Cortex of kidney (tissue), 1 donor: ENCODE data around the gene FOXJ3.

ENCODE experiments used
- DNase-seq: peaks from one replicate; lab custom pipeline; 2025; lab: John Stamatoyannopoulos, UW

The FOXJ3 gene

DNA sequence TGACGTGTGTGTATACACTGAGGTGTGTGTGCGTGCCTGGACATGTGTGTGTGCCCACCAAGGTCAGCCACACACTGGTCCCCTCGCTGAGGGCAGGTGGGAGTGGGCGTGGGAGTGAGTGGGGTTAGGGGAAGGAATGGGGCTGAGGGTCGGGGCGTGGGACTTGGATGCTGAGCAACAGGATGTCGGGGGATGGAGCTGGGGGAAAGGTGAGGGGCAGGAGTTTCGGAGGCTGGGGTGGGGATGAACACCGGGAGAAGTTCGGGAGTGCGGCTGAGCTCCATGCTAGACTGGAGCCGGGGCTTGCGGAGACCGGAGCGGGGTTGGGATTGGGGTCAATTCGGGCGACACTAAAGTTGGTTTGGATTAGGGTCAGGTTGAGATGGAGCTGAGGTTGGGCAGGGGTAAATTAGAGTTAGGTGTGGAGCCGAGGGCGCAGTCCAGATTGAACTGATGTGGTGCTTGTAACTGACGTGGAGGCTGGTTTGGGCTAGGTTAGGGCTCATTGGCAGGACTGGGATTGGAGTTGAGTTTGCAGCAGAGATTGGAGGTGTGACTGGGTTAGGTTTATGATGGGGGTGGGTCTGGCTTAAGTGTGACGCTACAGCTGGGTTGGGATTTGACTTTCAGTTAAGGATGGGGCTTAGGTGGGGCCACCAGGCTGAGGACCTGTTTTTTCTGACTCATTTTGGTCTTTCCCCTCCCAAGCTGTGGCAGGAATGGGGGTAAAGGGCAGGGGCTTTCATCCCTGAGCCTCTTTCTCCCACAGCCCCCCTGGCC is 167.2 kb downstream of the FOXJ3 start:
- DNase-seq = no peak

GRCh38 chr1:42165511-42166210 is 169.4 kb downstream of the FOXJ3 start:
- no peak for DNase-seq

GRCh38 chr1:42164551-42165420 is 170.2 kb downstream of the FOXJ3 start, which contains the start of gene GUCA2A:
GUCA2A (minus strand) TSS chr1:42164745; CDS start chr1:42164712, 33 bp downstream.
- DNase-seq = no peak

DNA sequence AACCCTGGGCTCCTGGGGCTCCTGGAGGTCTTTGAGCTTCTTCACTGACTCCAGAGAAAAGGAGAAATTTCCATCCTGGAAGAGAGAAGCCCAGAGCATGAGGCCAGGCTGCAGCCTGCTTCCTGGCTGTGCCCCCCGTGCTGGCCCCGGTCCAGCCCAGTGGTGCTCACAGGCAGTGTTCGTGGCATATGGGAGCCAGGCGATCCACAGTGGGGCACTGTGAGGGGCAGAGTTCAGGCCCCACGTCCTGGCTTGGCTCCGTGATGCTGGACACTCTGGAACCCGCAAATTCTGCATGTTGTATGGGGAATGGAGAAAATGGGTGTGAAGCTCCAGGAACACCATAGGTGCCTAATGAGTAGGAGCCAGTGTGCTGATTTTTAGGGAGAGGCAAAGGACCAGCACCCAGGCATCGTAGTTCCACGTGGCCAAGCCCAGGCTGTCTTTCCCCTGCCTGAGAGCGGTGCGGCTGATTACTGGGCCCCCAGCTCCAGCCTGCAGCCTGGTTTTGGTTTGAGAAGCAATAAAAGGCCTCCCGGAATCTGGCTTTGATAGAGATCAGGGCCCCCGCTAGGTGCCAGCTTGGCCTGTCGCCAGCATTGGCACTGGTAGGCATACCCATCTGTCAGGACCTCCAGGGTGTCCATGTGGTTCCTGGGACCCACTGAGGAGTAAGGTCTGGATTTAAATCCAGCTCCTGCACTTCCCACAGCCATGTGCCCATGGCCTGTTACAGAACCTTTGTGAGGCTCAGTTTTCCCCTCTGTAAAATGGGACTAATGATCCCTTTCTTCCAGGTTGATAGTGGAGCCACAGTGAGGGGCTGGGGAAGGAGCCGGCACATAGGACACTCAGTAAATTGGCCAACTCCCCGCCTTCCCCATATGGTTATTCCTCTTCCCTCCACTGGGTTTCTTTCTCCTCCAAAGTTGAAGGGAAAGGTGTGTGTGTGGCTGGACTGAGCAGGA is 171.2 kb downstream of the FOXJ3 start:
- DNase-seq = no peak

- no peak for DNase-seq
Observed at GRCh38 chr1:42163114-42163513, 171.9 kb downstream of the FOXJ3 start.

DNA sequence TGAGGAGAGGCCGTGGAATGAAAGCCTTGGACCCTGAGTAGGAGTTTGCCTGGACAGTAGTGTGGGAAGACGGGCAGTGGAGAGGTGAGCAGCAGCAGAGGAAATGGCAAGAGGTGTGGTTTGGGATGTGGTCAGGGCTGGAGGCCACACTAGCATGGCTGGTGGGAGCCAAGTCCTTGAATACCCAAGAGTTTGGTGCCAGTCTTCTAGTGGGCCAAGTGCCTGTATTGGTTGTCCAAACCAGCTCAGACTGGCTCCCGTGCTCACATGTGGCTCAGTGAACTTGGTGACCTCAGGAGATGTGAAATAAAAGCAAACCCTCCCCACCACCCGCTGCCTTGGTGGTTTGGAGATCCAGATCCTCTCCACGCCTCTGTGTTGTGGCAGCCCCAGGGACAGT is 172.9 kb downstream of the FOXJ3 start:
- DNase-seq = no peak

- no peak for DNase-seq
Observed at GRCh38 chr1:42158189-42158588, 176.8 kb downstream of the FOXJ3 start.

- DNase-seq = no peak
Observed at GRCh38 chr1:42157667-42158066, 177.4 kb downstream of the FOXJ3 start.

GRCh38 chr1:42155362-42155761 is 179.7 kb downstream of the FOXJ3 start:
- DNase-seq = no peak

DNA sequence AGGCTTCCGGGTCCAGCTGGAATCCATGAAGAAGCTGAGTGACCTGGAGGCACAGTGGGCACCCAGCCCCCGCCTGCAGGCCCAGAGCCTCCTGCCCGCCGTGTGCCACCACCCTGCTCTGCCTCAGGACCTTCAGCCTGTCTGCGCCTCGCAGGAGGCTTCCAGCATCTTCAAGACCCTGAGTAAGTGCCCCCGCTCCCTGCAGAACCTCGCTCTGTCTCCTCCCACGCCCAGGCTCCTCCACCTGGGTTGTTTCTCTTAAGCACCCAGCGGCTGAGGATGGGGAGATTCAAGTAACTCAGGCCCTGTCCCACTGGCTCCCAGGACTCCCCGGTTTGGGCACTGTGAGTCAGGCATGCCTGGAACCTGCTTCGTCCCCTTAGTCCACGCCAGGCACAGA is 180.3 kb downstream of the FOXJ3 start:
- no peak for DNase-seq

- no peak for DNase-seq
Observed at GRCh38 chr1:42153624-42154023, 181.4 kb downstream of the FOXJ3 start.

DNA sequence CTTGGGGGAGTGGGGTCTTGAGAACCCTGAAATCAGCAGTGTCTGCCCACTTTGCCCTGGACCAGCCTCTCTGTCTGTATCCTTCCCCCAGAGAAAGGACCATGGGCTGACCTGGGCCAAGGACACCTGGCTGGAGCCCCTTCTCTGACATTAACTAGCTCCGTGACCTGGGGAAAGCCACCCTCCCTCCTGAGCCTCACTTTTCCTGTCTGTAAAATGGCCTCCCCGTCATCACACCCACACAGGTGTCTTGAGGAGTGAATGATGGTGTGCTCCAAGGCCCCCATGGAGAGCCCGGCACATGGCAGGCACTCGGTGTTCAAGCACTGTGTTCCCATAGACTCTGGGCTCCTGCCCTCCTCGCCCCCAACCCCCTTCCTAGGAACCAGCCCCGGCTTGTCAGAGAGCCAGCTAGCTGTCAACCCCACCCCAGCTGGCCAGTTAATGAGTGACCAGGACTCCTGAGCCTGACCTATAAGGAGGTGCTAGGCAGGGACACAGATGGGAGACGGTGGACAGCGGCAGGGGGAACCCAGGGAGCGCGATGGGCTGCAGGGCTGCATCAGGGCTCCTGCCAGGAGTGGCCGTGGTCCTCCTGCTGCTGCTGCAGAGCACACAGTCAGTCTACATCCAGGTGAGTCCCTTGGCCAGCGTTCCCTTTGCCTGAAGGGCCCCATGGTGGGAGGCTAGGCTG is 182.0 kb downstream of the FOXJ3 start, which contains the start of gene GUCA2B:
Gene GUCA2B (plus strand): TSS at position 504 of the 694 bp plus-strand sequence. CDS start 41 bp downstream, at position 545.
- no peak for DNase-seq

GRCh38 chr1:42152119-42152518 is 182.9 kb downstream of the FOXJ3 start:
- DNase-seq = no peak

- DNase-seq = no peak
Observed at GRCh38 chr1:42150651-42151050, 184.4 kb downstream of the FOXJ3 start.

DNA sequence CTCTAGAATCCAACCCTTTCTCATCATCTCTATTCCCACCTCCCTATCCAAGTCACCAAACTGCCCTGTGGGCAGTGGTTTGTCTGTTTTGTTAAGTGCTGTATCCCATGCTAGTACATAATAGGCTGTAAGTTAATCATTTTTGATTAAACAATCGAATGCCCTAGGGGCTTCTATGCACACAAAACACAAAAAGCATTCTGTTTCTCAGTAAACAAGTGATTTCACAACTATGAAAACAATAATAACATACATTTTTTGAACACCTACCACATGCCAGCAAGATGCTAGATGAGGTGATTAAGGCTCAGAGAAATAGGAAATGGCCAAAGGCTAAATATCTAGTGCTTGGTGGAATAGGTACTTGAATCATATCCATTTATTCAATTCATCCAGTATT is 186.9 kb downstream of the FOXJ3 start:
- no peak for DNase-seq

DNA sequence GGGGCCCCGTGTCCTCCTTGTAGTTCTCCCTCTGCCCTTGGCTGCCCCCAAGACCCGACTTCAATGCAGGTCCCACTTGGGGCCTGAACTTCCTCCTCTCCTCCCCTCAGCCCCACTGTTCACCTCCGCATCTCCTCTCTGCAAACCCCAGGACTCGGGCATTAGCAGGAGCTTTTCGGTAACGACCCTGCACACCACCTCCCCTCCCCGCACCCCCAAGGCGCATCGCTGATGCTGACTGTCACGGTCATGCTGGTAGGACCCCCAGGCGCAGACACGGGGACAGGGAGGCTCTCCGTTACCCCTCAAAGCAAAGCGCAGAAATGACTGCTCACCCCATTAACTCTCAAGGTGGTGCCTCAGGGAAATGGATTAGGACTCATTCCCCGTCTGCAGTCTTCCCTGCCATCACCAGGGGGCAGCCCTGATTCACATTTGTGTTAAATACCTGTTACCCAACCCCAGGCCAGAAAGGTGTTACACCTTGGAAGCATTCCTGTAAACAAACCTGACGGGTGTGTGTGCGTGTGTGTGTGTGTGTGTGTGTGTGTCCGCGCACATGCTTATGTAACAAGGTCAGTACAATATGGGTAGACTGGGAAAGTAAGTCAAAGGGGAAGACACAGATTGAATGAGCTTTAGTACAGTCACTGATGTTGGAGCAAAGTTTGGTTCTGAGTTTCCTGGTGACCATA is 188.3 kb downstream of the FOXJ3 start:
- DNase-seq = no peak

- DNase-seq = no peak
Observed at GRCh38 chr1:42145764-42146625, 189.0 kb downstream of the FOXJ3 start.

DNA sequence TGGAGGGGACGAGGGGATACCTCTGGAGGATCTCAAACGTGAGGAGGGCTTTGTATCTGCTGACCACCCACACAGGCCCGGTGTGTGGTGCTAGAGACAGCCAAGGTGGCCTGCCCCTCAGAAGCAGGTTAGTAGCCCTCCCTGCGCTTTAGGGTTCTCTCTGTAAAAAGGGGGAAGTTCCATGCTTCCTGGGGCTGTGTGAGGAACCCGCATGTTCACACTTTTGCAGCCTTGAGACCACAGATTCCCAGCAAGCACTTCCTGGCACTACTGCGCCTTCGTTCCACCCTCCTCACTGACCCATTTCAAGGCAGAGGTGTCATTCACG is 189.7 kb downstream of the FOXJ3 start:
- no peak for DNase-seq
